ENCODE results near the gene CCDC171. TPM values are rescaled to one million over a fixed set of nuclear protein-coding genes. Genes with fewer than 3 reads are reported as not detected.

CCDC171 gene
- total and polyA plus RNA-seq, 12 donors = 0.29 to 2.4 (median 1.6) TPM

- DNase-seq (no peak), ATAC-seq (no peak)
- H3K27ac ChIP-seq = no peak overlapping the region
- peaks cover 0 to 5% (median 0%) of the 10 kb centered on the region in 11 donors for H3K9me3 ChIP-seq
- intact Hi-C loops (cut with DNase I) = no loop called here
- H3K4me1 ChIP-seq = no peaks in the 10 kb centered on the region
- no peak overlapping the region for H3K4me3 ChIP-seq
- H3K27me3 ChIP-seq = no peaks in the 10 kb centered on the region
- WGBS, 2 donors = 90 to 93% methylated on average over 4 of the region's 4 CpGs
- TF ChIP-seq, protein P1, sequence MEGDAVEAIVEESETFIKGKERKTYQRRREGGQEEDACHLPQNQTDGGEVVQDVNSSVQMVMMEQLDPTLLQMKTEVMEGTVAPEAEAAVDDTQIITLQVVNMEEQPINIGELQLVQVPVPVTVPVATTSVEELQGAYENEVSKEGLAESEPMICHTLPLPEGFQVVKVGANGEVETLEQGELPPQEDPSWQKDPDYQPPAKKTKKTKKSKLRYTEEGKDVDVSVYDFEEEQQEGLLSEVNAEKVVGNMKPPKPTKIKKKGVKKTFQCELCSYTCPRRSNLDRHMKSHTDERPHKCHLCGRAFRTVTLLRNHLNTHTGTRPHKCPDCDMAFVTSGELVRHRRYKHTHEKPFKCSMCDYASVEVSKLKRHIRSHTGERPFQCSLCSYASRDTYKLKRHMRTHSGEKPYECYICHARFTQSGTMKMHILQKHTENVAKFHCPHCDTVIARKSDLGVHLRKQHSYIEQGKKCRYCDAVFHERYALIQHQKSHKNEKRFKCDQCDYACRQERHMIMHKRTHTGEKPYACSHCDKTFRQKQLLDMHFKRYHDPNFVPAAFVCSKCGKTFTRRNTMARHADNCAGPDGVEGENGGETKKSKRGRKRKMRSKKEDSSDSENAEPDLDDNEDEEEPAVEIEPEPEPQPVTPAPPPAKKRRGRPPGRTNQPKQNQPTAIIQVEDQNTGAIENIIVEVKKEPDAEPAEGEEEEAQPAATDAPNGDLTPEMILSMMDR (IDR thresholded peaks at IDR 0.05) = no peak
- H3K36me3 ChIP-seq = peaks cover 0 to 8% (median 0%) of the 10 kb centered on the region in 9 donors
Measured at GRCh38 chr9:15612962-15613361, 60.1 kb downstream of the CCDC171 start.

DNA sequence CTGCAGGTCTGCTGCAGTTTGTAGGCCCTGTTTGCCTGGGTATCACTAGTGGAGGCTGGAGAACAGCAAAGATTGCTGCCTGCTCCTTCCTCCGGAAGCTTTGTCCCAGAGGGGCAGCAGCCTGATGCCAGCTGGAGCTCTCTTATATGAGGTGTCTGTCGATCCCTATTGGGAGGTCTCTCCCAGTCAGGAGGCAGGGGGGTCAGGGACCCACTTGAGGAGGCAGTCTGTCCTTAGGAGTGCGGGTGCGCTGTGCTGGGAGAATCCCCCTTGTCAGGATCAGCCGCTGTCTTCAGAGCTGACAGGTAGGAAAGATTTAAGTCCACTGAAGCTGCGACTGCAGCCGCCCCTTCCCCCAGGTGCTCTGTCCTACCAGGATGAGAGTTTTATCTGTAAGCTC lies 64.9 kb downstream of the CCDC171 start:
- intact Hi-C loops (cut with DNase I) = no loop called here
- Histone ChIP-seq H3K27me3 (no peaks in the 10 kb centered on the region), H3K27ac (no peak overlapping the region), H3K36me3 (peaks cover 0 to 8% (median 0%) of the 10 kb centered on the region in 9 donors), H3K9me3 (peaks cover 0 to 5% (median 0%) of the 10 kb centered on the region in 11 donors), H3K4me3 (no peak overlapping the region), H3K4me1 (no peaks in the 10 kb centered on the region)
- TF ChIP-seq, protein P1 (IDR thresholded peaks at IDR 0.05) = no peak
- DNase-seq (no peak), ATAC-seq (no peak)
- 90 to 92% methylated on average over 7 of the region's 7 CpGs for WGBS, 2 donors

GRCh38 chr9:15618540-15619331 lies 65.9 kb downstream of the CCDC171 start:
- DNase-seq (no peak), ATAC-seq (no peak)
- H3K9me3 ChIP-seq = peaks cover 0 to 3% (median 0%) of the 10 kb centered on the region in 11 donors
- no peaks in the 10 kb centered on the region for H3K27me3 ChIP-seq
- H3K4me3 ChIP-seq = no peak overlapping the region
- TF ChIP-seq, protein P1 (IDR thresholded peaks at IDR 0.05) = no peak
- H3K36me3 ChIP-seq = peaks cover 0 to 3% (median 0%) of the 10 kb centered on the region in 9 donors
- intact Hi-C loops (cut with DNase I) = no loop called here
- 90% methylated on average over 18 of the region's 18 CpGs for WGBS, 2 donors
- H3K27ac ChIP-seq = no peak overlapping the region
- no peaks in the 10 kb centered on the region for H3K4me1 ChIP-seq

DNA sequence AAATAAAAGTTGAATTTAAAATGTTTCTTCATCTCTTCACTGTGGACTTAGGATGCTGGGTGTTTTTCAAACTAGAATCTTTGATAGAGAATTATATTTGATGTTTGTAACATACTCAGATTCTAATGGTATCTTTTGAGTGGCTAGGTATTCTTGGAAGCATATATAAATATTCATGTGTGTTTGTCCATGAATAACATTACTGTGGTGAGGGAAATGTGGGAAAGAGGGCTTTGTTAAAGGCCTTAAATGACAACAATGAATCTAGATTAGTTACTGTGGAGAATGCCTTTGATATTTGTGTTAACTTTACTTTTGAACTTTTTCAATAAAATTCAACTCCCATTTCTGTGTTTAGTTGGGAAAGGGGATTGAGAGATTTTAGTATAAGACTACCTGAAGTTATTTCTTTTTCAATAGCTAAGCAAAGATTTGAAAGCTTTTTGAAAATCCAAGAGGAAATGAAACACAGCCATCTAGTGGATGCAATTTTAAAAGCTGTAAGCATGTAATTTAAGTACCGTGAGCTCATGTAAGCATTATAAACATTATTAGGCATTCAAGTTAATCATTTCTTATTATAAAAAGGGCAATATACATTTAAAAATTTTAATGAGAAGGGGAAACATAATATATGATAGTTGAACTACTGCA lies 69.6 kb downstream of the CCDC171 start:
- 23 to 24% methylated on average over 1 of the region's 1 CpG for WGBS, 2 donors
- H3K4me3 ChIP-seq = no peak overlapping the region
- DNase-seq (no peak), ATAC-seq (no peak)
- intact Hi-C loops (cut with DNase I) = no loop called here
- peaks cover 0 to 9% (median 0%) of the 10 kb centered on the region in 9 donors for H3K36me3 ChIP-seq
- no peaks in the 10 kb centered on the region for H3K4me1 ChIP-seq
- peaks cover 0 to 5% (median 0%) of the 10 kb centered on the region in 11 donors for H3K9me3 ChIP-seq
- H3K27ac ChIP-seq = no peak overlapping the region
- TF ChIP-seq, protein P1 (IDR thresholded peaks at IDR 0.05) = peak in 5 of 9 donors; percentile 24 to 41 (median 29)
- H3K27me3 ChIP-seq = no peaks in the 10 kb centered on the region
